GM18867 (cell line): ENCODE results near the gene ABLIM1.

Experiments
- ATAC-seq: cut with Tn5 transposase; IDR thresholded peaks from one replicate; pipeline ENCODE4 v1.9.1; 2021; ENCODE audit warnings: mild to moderate bottlenecking, moderate library complexity; ENCODE audit not compliant: unreplicated experiment

Gene ABLIM1

DNA sequence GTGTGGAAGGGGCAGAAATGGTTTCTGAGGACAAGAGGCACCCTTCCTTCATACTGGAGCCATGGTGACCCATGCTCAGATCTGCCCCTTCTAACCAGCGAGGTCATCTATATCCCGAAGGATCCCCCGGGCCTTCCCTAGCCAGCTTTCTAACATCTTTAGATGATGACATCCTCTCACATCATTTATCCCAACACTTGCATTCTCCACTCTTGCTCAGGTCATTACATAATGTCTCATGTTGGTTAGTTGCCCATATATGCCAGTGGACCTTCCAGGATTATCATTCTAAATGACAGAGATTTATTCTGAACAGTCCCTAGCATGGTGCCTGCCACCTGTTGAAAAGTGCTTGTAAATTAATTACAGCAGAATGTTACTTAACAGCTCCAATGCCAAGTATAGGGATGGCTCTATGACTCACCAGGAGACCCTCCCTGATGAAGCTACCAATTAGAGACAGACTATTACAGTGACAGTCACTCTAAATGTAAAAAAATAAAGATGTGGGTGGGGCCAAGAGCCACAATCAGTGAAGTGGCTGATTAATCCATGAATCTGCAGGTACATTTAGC lies 22.6 kb upstream of the ABLIM1 start:
- ATAC-seq = no peak

DNA sequence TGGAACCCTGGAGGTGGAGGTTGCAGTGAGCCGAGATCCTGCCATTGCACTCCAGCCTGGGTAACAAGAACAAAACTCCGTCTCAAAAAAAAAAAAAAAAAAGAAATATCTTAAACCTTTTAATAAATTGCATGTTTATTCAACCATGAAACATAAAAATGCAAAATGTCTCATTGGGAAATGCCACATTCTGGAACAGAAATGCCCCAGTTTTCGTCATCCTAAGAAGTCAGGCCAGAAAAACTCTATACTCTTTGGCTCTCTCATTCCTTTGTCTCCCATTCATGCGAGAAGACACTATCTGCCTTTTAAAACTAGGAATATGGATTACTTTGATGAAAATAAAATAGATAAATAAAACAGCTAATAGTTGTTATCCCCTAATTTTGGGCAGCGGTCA lies 21.5 kb upstream of the ABLIM1 start:
- no peak for ATAC-seq

DNA sequence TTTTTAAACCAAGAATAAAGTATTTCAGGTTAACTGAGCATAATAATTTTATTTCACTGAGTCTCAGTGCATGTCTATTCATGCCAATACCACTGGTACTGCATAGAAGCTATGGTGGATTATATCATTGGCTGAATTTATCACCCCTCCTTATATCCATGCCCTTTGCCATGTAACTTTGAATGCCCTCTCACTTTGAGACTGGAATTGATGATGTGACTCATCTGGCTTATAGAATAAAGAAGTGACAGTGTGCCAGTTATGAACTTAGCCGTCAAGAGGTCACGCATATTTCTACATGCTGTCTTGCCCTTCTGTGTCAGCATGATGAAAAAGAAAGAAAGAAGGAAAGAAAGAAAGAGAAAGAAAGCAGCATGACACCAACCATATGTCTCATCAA lies 20.7 kb upstream of the ABLIM1 start:
- ATAC-seq = no peak

DNA sequence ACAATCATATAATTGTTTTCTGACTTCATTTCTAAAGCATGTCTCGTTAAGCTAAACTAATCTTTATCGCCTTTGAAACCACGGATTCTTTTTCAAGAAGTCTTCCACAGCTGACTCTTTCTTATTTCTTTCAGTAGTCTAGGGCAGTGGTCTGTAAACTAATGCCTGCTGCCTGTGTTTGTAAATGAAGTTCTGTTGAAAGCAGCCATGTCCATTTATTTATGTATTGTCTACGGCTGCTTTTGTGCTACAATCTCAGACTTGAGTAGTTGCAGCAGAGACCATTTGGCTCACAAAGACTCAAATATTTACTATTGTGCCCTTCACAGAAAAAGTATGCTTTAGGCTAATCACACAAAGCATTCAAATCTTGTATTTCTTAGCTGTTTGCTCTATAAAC lies 20.3 kb upstream of the ABLIM1 start:
- ATAC-seq = no peak

DNA sequence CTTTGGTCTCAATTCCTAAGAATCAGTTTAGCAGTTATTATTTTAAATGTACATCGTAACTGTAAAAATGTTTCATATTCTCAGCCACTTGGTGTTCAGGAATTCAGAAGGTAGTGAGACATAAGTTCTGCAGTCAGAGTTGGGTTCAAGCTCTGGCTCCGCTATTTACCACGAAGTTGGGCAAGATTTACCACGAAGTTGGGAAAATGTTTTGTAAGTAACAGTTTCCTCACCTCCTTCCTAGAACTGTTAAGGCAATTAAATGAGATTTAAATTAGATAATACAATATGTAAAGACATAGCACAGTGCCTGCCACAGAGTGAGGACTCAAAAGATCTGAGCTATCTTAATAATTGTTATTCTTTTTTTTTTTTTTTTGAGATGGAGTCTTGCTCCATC lies 16.3 kb upstream of the ABLIM1 start:
- ATAC-seq = no peak

DNA sequence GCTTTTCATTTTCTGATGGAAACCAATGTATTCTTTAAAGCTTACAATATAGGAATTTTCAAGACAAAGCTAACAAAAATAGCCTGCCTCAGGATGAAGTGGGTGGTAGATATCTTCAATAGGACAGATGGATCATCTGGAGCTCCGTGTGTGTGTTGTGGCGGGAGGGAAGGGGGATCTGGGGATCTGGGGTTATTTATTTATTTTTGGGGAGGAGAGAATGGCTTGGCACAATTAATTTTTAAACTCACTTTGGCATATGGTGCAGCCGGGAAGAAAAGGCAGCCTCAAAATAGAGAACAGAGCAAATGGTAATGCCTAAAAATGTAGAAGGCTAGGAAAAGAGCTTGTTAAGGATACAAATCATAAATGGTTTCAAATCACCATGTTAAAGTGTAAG lies 11.6 kb upstream of the ABLIM1 start:
- no peak for ATAC-seq

DNA sequence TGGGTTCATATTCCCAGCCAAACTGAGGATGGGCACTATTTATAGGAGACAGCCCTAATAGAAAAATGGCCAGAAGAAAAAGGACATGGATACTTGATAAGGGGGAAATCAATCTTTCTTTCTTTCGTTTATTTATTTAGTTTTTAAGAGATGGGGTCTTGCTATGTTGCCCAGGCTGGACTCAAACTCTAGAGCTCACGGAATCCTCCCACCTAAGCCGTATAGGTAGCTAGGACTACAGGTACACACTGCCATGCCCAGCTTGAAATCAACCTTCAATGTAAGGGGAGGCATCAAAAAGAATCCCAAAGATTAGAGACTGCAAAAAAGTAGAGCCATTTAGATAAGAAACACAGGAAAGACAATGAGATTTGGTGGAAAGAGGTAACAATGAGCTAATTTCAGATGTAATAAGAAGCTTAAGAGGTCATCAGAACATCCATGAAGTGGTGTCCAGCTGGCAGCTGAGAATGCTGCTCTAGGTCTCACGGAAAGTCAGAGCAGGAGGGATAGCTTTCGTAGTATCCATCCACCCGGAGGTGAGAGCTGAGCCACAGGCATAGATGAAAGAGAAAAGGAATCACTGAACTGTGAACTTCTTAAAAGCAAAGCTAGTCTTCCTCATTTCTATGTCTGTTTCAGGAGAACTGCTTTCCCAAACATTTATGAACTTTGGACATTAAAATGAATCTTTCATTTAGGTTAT lies 10.5 kb upstream of the ABLIM1 start:
- no peak for ATAC-seq

DNA sequence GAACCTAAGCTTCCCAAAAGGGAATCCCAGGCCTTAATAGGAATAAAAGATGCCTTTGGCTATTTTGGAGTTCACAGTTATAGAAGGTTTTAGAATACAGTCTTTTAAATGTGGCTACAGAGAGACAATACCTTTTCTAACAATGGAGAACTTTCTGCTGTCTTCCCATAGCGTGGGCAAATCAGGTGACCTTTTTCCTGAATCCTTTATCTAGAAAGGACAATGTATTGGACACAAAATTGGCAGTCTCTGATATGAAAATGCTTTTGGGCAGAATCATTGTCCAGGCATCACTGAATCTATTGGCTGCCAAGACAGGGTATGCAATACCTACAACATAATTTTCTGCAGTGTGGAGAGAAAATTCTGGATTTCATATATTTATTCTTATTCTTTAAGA lies 7.8 kb upstream of the ABLIM1 start:
- ATAC-seq = no peak

DNA sequence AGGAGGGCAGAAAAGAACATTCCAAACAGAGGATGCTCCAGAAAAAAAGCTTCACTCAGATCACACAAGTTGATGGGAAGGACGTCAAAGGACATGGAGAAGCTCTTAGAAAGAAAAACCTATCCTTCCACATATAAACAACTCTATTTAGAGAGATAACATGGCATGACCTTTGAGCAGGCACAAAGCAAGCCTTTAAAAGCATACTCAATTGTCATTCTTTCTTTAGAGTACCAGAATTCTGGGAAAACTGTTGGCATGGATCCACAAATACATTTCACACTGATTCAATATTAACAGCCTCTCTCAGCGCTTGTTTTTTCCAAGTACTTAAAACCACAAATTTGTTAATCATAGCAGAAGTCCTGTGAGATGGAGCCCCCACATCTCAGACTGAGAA lies 7.3 kb upstream of the ABLIM1 start:
- no peak for ATAC-seq

DNA sequence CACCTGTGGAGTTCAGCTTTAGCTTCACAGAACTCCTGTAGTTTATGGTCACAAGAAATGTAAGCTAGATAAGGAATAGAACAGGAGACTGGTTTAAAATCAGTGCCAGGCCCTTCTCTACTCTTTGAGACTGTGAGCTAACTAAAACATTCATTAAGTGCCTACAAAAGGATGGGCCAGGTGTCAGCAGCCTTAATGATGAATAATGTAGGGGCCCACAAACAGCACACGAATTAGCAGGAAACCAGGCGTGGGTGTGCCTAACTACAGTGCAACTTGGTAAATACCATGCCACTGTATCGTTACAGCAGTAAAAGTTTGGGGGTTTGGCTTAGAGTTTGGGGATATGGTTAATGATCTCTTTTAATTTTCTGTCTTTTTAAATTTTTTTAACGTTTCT lies 6.1 kb upstream of the ABLIM1 start:
- ATAC-seq = no peak

DNA sequence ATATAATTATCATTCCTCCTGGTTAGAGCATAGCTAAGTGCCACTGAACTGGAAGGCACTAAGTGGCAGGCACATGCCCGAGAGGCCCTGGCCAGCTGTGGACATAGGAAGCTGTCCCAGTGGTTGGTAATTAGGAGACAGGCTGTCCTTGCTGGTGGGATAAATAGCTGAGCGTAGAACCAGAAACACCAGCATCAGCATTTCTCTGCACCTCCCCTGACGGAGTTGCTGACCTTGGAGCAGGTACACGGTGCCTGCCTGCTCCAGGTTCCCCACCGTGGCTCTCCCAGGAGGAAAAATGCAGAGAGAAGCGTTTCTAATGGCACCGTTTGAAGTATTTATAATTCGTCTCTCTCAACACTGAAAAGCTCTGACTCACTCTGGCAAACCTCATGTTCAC lies 5.6 kb upstream of the ABLIM1 start:
- no peak for ATAC-seq

DNA sequence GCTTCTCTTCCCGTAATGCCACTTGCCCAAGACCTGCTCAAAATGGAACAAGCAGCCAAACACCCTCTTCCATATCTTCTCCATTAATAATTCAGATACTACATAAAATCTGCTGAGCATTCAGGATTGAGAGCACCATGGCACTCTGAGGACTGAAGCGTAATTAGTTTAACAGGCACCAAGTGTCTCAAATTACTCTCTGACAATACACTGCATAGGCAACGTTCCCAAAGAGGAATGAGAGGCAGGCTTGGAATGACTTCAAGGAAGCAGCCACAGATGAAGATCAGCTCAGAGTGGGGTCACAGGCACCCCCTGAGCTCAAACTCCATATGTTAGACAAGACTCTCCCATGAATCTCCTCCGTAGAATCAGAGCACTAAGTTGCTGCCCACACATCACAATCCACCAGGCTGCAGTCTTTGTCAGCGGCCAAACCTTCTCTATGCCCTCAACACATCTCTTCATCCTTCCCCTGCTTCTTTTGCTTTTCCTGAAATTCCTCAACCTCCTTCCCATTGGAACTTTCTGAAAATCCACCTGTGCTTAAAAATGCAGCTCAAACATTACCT lies 4.7 kb upstream of the ABLIM1 start:
- ATAC-seq = no peak

DNA sequence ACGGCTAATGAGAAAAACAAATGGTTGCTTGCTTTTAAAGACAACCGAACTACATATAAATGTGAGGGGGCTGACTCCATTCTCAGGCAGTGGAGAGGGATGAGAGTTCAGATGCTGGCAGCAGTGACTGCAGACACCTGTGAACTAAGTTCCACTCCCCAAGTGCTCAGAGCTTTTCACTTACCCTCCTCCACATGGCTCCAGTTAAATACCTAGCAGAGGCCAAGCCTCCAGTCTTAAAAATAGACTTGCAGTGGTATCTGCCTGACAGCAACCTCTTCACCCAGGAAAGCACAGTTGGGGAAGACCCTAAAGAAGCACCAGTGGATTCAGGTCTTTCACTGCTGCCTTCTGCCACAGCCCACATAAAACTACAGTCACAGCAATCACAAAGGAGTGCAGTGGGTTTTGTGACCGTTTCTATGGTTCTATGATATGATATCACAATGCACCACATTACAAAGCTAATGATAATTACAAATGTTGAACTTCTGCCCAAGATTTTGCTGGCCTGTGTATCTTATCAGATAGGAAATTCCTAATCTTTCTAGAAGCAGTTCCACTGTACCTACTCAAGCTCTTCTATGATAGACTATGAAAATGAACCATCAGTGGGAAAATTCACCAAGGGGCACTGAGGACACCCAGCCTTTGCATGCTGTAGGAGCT lies 3.3 kb upstream of the ABLIM1 start:
- no peak for ATAC-seq

DNA sequence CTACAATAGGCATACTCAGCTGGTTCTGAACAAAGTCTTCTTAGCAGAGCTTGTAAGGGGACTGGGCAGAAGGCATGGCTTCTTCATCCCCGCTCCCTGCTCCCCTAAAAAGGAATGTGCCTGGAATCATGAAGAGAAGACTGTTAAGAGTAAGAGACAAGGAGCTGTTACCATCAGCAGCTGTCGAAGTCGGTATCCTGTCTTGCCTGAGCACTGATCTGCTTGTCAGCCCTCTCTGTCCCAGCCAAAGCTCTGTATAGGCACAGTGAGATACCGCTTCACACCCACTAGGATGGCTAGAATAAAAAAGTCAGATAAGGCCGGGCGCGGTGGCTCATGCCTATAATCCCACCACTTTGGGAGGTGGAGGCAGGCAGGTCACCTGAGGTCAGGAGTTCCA lies 2.4 kb downstream of the ABLIM1 start:
- no peak for ATAC-seq

DNA sequence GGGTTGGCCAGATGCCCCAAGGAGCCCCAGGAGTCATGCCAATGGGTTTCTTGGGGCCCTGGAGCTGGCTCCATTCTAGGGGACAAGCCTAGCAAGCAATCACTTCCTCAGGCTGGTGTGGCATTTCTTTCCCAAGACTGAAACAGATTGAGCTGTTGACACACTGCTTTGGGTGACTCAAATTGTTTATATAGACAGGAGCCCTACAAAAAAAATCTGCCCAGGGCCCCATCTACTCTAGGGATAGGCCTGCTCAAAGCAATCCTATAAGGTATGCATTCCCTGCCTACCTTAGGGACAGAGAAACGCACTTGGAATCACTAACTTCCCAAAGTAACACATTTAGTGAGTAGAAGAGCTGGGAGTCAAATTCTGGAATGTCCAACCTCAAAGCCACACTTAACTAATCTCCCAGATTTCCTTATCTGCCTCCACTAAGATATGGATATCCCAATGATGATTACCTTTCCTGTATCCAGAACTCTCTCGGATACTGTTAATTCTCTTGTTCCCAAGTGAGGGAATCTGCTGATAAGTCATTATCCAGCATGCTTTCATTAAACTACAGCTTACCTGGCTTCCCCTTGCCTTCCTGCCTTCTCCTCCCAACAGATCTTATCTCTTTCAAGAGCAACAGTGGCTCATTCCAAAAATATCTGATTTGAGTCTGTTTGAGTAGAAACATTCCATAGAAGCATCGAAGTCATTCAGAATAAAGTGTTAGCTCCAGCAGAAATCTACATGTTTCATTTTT lies 3.1 kb downstream of the ABLIM1 start:
- ATAC-seq = no peak

DNA sequence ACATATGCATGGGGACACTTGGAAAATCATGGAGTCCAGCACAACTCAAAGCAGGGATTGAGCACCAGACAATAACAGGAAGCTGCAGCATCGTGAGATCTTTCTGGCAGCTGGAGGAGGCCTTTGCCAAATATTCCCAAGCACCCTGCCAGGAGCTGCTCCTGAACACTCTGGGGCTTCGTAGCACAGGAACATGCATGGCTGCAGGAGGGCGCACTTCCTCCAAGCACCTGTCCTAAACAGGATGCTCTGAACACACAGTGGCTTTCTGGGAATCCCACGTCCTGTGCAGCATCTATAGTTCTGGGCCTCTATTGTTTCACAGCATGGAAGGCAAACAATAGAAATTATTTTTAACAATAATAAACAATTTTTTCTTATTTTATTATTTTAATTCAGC lies 4.1 kb downstream of the ABLIM1 start:
- no peak for ATAC-seq

DNA sequence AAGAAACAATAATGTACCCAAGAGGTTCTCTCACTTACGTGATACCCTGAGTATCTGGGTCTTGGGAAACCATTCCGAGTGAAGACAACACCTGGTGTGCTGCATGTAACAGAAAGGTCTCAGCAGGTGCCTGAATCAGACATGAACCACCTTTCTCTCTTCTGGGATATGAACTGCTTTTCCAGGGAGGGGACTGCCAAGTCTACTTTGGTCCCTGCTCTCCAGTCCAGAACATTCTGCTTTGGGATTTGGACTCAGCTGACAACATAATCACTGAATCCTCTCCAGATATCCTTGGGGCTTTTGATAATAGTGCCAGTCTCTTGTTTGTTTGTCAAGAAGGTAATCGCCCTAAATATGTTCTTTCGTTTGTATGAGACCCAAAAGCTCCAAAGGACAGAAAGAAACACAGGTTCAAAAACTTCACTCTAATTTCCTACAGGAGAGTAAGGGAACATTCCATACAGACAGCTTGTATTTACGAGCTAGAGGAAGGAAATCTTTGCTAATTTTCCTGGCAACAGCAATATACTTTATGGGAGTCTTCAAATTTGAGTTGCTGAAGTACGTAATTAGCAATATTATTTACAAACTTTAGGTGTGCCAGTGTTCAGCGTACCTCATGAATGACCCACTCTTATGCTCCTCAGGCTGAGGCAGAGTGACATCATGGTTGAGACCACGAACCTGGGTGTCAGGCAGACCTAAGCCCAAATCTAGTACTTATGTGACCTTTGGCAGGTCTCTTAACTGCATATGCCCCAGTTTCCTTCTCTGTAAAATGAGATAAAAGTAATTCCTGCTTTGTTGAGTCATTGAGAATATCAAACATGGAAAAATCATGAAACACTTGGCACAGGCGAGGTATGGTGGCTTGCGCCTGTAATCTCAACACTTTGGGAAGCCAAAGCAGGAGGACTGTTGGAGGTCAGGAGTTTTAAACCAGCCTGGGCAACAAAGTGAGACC lies 5.4 kb downstream of the ABLIM1 start:
- ATAC-seq = no peak

DNA sequence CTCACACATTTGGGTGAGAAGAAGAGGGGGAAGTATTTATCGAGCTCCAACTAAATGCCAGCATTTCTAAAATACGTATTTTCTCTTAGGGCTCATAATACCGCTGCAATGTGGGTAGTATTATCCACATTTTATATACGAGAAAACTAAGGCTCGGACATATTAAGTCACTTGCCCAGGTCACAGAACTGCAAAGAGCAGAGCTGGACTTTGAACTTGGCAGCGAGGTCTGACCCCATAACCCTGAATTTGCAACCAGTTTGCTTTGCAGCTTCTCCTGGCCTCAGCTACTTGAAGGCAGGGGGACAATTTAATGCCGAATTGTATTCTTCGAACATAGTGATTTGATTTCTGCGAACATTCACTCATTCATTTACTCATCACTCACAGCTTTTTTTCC lies 7.2 kb downstream of the ABLIM1 start:
- ATAC-seq = no peak

DNA sequence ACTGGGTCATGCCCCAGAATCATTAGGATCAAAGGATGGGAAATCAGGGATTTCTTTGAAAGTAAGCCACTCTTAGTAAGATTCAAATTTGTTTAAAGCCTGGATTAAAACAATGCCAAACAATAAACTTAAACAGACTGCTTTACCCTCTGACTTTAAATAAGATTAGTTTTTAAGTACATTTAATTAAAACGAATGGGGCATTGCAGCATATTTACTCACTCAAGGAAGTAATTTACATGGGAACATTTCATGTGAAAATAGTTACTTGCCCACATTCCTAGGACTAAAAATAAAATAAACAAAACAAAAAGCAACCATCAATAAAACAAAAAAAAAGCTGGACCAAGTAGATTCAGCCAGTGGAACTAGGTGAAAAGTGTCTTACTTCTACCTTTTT lies 7.8 kb downstream of the ABLIM1 start:
- no peak for ATAC-seq

DNA sequence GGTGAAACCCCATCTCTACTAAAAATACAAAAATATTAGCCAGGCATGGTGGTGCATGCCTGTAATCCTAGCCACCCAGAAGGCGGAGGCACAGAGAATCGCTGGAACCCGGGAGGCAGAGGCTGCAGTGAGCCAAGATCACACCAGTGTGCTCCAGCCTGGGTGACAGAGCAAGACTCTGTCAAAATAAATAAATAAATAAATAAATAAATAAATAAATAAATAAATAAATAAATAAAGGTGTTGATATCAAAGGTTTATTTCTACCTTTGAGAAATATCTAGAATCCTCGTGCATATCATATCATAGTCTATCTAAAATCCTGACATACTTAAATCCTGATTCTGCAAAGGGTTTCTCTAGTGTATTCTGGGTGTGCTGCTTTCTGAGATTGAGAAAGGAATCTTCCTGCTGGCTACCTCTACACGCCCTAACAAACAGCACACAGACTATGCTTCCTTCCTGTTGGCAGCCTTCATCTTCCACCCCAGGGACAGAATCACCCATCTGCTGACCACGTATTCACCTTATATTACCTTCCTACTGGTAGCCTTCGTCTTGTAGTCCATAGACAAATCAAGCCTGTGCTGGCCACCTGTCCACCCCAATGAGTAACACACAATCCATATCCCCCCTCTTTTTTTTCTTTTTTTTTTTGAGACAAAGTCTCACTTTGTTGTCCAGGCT lies 8.7 kb downstream of the ABLIM1 start:
- no peak for ATAC-seq
